ENCODE results near the gene TMEM106C.
A peak's percentile ranks its signal among the peaks of the same experiment; 100 is the strongest.

The TMEM106C gene, protein sequence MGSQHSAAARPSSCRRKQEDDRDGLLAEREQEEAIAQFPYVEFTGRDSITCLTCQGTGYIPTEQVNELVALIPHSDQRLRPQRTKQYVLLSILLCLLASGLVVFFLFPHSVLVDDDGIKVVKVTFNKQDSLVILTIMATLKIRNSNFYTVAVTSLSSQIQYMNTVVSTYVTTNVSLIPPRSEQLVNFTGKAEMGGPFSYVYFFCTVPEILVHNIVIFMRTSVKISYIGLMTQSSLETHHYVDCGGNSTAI

DNA sequence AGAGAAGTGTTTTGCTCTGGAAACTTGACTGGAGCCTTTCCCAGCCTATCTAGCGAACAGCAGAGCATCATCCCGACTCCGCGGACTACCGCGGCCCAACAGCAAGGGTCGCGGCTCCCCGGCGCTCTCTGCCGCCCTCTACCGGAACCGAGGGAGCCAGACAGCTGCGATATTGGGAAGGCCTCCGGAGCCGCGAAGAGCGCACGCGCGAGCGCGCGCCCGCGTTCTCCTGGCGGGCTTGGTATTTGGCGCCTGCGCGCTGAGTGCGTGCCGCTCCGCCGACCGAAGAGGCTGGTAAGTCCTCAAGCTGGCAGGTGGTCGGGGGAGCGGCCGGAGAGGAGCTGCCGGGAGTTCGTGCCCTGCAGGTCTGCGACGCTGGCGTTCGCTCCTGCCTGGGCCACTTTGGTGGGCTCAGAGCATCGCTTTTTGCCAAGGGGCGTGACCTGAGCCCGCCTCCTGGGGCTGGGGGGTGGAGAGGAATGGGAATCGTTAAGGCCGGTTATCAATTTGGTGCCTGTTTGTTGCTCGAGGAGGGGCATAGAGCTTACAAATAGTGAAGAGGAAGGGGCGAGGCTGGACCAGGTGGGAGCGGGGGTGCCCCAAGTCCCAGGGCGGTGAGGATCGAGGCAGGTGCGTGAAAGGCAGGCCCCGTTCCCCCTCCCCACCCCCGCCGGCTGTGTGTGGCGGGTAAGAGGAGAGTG lies at the start of gene TMEM106C:
TMEM106C (plus strand) TSS at position 257 of the 701 bp plus-strand sequence. CDS start 641 bp downstream, outside the sequence.
- peak; percentile 47 to 86 for DNase-seq

DNA sequence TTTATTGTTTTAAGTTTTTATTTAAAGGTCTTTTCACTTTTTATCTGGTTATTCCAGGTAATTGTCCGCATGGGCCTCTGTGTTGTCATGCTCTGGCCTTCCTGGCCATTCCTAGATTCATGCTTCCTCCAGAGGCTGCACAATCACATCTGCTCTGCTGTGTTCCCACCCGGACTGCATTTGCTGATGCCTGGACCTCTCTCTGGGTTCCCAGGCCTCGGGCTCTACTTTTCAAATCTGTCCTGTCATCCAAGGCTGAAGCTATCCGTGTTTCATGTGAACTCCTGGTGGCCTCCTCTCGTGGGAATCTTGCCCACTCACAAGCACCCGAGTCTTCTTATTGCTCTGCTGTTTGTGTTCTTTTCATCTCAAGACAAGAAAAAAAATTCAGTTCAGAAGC lies 42.5 kb upstream of the TMEM106C start:
- no peak for DNase-seq

DNA sequence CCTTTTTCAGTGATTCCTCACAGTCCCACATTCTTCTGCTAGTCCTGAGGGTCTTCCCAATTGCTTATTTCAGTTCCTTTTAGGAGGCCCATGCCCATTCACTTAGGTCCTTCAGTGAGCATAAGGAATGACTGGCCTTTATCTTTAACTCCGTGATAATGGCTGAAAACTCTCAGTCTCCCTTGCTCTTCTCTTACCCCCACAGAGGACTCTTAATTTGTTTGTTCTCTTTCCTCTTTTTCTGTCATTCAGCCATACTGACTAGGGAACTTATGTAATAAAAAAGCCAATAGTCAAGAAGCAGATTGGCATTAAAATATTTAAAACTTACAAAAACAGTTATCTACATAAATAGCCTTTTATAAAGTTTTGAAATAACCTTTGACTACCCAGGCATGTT lies 41.5 kb upstream of the TMEM106C start:
- no peak for DNase-seq

DNA sequence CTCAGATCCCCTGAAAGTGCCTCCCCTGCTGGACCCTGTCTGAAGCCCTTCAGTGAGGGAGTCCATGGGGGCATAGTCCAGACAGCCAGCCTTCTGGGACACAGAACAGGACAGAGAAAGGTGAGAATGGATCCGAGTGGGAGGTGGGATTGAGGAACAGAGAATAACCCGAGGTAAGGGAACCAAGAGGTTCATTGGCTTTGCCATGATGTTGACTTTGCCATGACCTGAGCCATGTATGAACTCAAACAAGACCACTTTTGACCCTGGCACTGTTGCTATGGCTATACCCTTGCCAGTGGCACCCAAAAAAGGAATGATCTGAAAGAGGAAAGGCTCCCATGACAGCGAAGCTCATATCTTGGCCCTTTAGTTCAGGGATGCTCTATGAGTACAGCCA lies 36.0 kb upstream of the TMEM106C start:
- no peak for DNase-seq

DNA sequence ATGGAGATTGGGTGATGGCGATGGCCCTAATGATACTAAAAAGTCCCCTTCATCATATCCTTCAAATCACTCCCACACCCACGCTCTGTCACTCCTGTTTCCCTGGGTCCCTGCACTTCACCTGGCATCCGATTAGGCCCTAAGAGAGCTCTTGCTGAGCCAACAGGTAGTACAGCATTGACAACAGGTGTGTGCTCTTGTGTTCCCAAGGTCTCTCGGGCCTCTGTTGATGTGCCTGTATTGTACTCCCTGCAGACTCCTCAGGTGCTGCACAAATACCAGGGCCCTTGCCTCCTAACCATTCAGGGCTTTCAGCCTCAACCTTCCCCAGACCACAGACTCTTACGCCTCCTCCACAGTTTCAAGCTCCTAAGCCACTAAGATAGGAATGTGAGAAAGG lies 32.8 kb upstream of the TMEM106C start:
- DNase-seq, result no peak

DNA sequence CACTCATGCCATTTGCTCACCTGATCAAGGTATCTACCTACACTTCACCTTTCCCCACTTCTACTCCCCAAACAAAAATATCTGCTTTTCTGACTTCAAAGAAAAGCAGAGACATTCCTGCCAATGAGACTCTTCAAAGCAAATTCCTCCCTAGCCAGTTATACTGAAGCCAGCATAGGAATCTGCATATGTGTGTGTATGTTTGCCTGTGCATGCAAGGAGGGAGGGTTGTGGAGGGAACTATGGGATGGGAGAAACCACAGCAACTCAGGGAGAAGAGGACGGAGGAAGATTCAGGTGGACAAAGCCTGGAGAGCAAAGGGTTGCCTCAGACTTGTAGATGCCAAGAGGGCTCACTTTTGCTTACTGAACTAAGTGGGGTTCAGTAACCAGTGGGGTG lies 32.2 kb upstream of the TMEM106C start:
- no peak for DNase-seq

DNA sequence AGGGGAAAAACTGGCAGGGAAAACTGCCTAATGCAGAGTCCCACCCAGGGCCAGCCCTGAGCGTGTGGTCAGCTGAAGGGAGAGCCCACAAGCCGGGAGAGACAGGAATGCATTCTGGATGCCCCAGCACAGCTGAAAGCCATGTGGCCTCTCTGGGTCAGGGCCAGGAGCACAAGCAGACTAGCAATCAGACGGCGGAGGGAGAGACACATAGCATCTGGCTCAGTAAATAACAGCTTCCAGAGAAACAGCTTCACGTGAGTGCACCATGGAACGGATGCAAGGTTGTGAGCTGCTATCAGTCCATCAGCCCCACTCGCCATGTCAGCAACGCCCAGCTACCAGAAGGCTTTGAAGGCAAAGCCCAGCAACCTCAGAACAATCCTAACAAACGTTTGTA lies 28.2 kb upstream of the TMEM106C start:
- no peak for DNase-seq

DNA sequence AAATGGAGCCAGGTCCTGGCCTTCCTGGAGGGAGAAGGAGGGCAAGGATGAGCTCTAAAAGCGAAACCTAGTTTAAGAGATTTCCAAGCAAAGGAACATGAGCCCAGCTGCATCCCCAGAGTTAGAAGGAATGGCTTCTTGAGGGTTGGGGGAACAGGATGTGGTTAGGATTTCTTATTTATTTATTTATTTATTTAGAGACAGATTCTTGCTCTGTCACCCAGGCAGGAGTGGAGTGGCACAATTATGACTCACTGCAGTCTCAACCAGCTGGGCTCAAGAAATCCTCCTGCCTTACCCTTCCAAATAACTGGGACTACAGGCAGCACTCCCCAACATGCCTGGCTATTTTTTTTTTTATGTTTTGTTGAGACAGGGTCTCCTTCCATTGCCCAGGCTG lies 25.3 kb upstream of the TMEM106C start:
- DNase-seq, result no peak

DNA sequence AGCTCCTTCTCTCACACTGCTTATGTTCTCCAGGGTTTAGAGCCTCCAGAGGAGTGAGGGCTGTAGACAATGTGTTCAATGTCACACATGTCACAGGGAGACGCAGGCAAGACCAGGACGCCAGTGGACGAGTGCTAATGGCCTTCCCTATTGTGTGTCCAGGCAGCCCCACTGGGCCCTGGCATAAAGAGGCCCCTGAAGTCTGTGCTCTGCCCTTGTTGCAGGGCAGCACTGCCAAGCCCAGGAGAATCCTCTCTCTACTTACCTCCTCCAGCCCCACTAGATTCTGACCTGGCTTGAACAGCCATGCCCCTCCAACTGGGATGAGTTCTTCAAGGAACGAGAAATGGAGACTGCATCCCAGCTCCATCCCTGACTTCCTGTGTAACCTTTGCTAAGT lies 24.8 kb upstream of the TMEM106C start:
- DNase-seq, result no peak

DNA sequence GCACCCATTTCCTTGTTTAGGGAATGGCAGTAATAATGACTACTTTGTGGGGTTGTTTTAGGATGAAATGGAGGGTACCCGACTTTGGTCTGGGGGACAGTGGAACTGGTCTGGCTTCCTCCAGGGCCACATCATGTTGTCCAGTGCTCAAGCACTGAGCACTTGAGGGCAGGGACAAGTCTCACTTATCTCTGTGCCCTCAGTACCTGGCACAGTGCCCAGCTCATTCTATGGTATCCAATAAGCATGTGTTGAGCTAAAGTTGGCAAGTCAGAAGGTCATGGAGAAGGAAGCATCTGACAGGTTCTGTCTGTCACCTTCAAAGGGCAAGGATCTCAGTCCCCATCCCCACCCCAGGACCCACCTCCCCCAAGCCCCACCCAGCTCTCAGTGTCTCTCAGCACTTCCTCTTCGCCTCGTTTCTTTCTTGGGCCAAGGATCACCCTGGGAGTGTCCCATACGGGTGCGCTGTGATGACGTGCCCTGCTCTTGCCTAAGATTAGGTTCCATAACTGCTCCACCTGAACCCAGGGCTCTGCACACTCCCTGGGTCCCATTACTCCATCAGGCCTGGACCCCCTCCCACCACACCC lies 24.3 kb upstream of the TMEM106C start:
- no peak for DNase-seq

DNA sequence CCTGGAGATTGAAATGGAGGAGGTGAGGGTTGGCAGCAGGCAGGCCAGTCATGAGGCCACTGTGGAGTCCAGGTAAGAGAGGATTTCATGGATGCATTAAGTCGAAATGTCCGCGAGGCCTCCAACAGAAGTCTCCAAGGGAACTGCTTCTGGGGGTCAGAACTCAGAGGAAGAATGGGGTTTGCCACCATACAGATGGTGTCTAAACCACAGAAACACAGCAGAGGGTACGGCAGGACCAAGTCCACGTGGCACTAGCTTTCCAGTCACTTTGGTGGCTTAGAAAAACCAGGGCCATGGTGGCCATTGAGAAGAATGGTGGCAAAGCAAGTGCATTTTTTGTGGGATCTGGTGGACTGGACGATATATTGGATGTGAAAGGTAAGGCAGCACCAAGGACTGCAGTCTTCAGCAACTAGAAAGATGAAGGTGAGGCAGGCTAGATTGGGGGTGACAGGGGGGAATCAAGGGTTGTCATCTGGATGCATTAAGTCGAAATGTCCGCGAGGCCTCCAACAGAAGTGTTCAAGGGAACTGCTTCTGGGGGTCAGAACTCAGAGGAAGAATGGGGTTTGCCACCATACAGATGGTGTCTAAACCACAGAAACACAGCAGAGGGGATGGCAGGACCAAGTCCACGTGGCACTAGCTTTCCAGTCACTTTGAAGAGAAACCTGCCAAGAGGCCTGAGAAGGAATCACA lies 22.5 kb upstream of the TMEM106C start:
- DNase-seq, result no peak

DNA sequence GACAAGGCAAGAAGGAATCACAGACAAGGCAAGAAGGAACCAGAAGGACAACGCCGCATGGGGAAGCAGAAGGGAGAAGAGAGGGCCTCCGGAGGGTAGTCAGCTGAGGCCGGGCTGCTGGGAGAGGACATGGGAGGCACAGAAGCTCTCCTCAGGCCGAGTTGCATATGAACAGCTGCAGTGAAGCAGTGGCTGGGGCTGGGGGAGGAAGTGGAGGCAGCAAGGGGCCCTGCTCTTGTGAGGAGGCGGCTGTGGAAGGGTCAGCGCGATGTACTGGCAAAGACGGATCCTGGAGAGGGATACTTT lies 22.0 kb upstream of the TMEM106C start:
- DNase-seq, result no peak

DNA sequence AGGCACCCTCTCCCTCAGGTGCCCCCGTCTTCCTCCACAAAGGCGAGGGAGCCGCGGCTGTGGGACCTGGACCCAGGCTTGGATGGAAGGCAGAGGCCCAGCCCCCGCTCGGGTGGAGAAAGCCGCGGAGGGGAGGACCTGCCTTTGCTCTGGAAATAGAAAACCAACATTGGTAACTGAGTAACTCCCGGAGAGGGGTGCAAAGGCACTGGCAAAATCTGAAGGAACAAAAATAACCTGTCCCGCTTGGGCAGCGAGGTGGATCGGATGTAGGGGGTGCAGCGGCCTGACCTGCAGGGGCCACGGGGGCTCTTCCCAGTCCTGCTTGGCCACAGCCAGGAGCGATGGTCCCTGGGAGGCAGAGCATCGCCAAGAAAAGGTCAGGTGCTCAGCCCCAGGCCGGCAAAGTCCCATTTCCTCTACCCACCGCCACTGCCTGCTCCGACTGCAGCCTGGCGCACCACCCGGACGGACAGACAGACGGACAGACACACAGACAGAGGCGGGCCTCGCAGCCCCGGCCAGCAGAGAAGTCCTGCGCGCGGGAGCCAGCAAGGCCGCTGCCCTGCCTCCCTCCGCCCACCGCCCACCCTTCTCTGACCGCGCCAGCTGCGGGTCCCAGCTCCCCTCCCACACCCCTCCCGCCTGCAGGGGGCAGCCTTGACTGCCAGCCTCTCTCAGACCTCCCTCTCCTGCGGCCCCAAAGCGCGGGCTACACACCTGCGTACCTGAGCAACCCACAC lies 21.4 kb upstream of the TMEM106C start:
- no peak for DNase-seq

DNA sequence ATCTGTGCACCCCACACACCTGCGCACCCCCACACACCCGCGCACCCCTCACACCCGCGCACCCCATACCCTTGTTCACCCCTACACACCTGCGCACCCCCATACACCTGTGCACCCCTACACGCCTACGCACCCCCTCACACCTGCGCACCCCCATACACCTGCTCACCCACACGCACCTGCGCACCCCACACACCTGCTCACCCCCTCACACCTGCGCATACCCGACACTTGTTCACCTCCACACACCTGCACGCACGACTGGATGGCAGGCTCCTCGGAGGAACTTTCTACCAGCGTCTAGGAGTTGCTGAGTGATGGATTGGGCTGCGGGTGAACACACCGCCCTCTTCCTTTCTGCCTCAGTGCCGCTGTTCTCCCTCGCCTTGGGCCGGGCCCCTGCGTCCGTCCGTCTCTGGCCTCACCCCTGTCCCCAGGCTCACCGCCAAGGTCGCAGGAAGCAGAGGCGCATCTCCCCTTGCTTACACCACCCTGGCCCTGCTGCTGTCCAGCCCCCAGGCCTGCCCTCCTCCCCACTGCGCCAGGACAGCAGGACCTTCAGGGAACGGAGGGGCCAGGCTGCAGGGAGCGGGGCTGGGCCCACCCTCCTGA lies 20.7 kb upstream of the TMEM106C start:
- DNase-seq, result no peak

DNA sequence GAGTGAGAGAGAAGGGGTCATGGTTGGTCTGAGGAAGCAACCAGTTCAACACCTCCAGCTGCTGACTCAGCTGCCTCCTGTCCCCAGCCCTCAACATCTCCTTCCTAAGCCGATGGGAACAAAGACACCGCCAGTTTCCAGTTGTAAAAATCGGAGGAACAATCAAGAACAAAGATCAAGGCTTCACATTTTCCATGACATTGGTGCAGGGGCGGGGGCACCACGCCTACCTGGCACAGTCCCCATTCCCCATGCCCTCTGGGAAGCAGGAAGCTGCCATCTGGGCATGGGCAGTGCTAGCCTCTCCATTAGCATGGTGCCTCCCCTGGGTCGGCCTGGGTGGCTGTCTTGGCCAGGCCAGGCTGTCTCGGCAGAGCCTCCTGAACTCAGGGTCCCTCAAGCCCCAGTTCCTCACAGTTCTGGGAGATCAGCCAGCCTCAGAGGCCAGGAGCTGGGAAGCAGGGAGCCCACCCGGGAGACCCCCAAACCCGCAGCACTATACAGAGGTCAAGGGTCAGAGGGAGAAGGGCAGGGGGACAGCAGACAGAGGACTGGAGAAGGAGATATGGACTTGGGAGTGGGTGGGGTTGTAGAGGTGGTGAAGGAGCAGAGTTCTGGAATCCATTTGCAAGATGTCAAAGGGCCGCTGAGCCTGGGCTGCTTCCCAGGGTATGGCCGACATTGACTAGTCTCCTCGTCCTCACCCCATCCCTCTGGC lies 19.6 kb upstream of the TMEM106C start:
- DNase-seq, result no peak

DNA sequence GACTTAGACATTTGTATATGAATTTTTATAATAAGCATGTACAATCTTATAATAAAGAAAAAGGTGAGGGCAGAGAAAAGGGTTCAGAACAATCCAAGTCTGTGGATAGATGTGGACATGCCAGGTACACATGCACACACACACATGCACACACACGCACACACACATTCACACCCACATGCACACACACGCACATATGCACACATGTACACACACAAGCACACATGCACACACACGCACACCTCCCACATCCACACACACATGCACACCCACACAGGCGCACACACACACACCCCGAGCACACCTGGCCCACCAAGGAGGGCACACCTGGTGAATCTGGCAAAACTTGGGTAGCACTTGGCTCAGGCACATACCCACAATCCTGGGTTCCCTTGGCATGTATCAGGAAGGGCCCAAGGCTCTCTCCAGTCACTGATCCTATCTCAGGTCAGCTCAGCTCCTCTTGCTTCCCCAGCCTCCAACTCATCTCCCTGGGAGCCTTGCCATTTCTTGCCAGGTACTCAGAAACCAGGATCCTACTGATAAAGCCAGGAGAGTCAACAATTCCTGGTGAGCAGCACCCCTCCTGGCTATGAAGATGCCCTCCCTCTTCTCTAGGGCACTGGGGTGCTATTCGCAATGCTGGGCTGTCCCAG lies 18.6 kb upstream of the TMEM106C start:
- DNase-seq, result no peak

DNA sequence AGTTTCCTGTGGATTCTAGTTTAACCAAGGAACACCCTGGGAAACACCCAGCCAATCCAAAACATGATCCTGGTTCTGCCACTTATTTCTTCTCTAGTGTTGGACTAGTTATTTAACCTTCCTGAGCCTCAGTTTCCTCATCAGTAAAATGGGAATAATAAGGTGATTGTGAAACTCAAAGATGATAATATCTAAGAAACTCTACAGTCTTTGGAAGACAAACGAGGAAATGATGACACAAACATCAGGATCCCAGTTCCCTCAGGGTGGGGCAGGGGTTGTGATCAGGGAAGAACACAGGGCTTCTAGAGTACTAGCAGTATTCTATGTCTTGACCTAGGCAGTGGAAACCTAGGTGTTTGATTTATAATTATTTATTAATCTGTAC lies 18.1 kb upstream of the TMEM106C start:
- no peak for DNase-seq

DNA sequence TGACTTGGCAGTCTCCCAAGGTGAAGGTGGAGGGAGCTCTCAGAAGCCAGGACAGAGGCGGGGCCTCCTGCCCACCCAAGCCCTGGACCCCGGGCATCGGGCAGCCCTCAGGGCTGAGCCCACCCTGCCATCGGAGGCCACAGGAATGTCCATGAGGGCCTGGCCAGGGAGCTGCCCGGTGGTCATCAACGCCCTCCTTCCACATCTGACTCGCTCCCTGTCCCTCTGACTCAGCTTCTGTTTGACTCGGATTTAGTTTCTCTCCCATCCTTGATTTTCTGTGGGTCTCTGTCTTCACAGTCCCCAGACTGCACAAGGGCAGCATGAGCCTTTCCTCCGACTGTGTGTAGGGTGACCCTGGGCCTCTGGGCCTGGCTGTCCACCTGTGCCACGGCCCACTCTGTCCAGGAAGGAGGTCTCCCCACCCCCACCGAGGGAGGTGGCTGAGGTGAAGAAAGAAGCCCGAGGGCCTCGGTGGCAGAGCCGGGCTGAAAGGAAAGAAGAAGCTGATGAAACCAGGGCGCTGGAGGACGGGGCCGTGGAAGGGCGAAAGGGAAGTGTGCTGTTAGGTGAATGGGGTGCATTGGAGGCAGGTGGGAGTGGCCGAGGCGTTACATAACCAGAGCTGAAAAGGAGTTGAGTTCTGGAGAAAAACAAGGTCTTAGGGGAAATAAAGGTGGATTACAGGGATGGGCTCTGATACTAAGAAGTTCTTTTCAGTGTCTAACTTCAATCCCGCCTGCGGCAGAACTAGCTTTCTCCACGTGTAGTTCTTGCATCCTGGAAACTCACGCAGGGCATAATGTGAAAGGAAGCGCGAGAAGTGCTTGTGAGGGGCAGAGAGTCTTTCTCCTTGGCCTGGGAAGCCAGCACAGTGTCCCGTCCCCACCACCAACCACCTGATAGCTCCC lies 16.7 kb upstream of the TMEM106C start:
- DNase-seq, result no peak

DNA sequence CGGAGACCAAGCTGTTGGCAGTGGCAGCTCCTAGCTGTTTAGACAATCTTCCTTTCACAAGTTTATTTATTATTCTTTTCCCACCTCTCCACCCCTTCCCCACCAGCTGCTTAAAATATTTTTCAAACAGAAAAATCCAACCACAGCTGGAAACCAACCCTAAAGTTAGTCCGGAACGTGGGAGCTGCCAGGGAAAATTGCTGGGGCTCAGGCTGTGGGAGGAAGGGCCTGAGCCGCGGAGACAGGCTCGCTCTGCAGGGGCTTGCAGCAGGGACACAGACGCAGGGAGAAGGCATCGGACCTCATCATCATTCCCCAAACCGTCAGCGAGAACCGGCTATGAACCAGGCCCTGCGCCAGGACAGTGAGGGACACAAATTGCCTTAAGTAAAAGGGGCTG lies 16.1 kb upstream of the TMEM106C start:
- no peak for DNase-seq

Measured in SW 1271 (cell line).